CD14-positive monocyte (primary cell): ENCODE results near the gene CEND1. TPM values are rescaled to one million over a fixed set of nuclear protein-coding genes. Genes with fewer than 3 reads are reported as not detected.

Experiments used
- DNase-seq, 3 donors: peaks; one replicate each; pipeline ENCODE4 v3.0.0-alpha.2; 2011 to 2022
- H2AFZ ChIP-seq: 2 replicates; pipeline ENCODE4 v1.6.0; 2012; ENCODE audit warnings: mild to moderate bottlenecking, low read depth, low read length, inconsistent platforms; ENCODE audit not compliant: insufficient read depth, poor library complexity, severe bottlenecking
- H3K27ac ChIP-seq, 2 donors: 1 replicate in 1 of 2; 2 replicates in 1 of 2; pipeline ENCODE4 v1.5.1; 2012 to 2013; ENCODE audit warnings: low read length in 2 of 2, control low read depth in 1 of 2, inconsistent platforms in 1 of 2, low read depth in 1 of 2, mild to moderate bottlenecking in 1 of 2
- H3K27me3 ChIP-seq, 2 donors: one replicate each; pipeline versions ENCODE4 v1.6.0 to v1.6.1; 2011 to 2013; ENCODE audit warnings: low read length in 2 of 2; ENCODE audit not compliant: control insufficient read depth in 2 of 2, insufficient read depth in 2 of 2
- H3K36me3 ChIP-seq, 2 donors: replicated peaks in 1 of 2; 1 replicate in 1 of 2; 2 replicates in 1 of 2; pipeline versions ENCODE4 v1.5.1 to v1.6.1; 2012 to 2013; ENCODE audit warnings: low read length in 2 of 2, control low read depth in 1 of 2, inconsistent platforms in 1 of 2, mild to moderate bottlenecking in 1 of 2; ENCODE audit not compliant: insufficient read depth in 2 of 2, control insufficient read depth in 1 of 2
- H3K4me1 ChIP-seq, 2 donors: 1 replicate in 1 of 2; 2 replicates in 1 of 2; pipeline versions ENCODE4 v1.5.1 to v1.6.1; 2012 to 2013; ENCODE audit warnings: low read length in 2 of 2, control low read depth in 1 of 2, inconsistent platforms in 1 of 2, mild to moderate bottlenecking in 1 of 2, moderate library complexity in 1 of 2; ENCODE audit not compliant: insufficient read depth in 2 of 2, control insufficient read depth in 1 of 2
- H3K4me2 ChIP-seq: replicated peaks from 2 replicates; pipeline ENCODE3; 2012; ENCODE audit warnings: low read length, moderate library complexity, mild to moderate bottlenecking; ENCODE audit not compliant: poor library complexity, severe bottlenecking; ENCODE audit errors: extremely low read depth
- H3K4me3 ChIP-seq, 3 experiments: fragments of 200-600 bp in 1 of 3; sonication (generic) in 1 of 3; replicated peaks in 1 of 3; 1 replicate in 2 of 3; 2 replicates in 1 of 3; pipeline ENCODE4 v1.5.1; 2011 to 2013; ENCODE audit warnings: low read length in 3 of 3, mild to moderate bottlenecking in 3 of 3, control low read depth in 2 of 3, low read depth in 2 of 3, inconsistent platforms in 1 of 3, moderate library complexity in 1 of 3
- H3K79me2 ChIP-seq: 2 replicates; pipeline ENCODE4 v1.6.0; 2012; ENCODE audit warnings: mild to moderate bottlenecking, control low read depth, inconsistent platforms, low read length, moderate library complexity; ENCODE audit not compliant: insufficient read depth
- H3K9ac ChIP-seq: 2 replicates; pipeline ENCODE4 v1.6.0; 2017; ENCODE audit warnings: low read length, mild to moderate bottlenecking; ENCODE audit not compliant: insufficient read depth, poor library complexity, severe bottlenecking
- H3K9me3 ChIP-seq, 2 donors: replicated peaks in 1 of 2; 1 replicate in 1 of 2; 2 replicates in 1 of 2; pipeline versions ENCODE4 v1.5.1 to v1.6.1; 2012 to 2013; ENCODE audit warnings: low read length in 2 of 2, control low read depth in 1 of 2; ENCODE audit not compliant: control insufficient read depth in 1 of 2, insufficient read depth in 1 of 2
- H4K20me1 ChIP-seq: 2 replicates; pipeline ENCODE4 v1.6.0; 2012; ENCODE audit warnings: mild to moderate bottlenecking, low read length, control low read depth, moderate library complexity; ENCODE audit not compliant: insufficient read depth
- H3K27ac Mint-ChIP-seq, 7 donors: one replicate each; pipeline ENCODE4 v1.8.0; 2020; ENCODE audit warnings: mild to moderate bottlenecking in 7 of 7, mixed read lengths in 7 of 7, moderate library complexity in 6 of 7, inconsistent platforms in 2 of 7
- H3K27me3 Mint-ChIP-seq, 3 donors: one replicate each; pipeline ENCODE4 v1.8.0; 2021 to 2022; ENCODE audit warnings: low read depth in 3 of 3, mild to moderate bottlenecking in 3 of 3, mixed read lengths in 3 of 3, moderate library complexity in 3 of 3, inconsistent platforms in 1 of 3
- H3K36me3 Mint-ChIP-seq, 2 donors: one replicate each; pipeline ENCODE4 v1.8.0; 2020; ENCODE audit warnings: mixed read lengths in 2 of 2, inconsistent platforms in 1 of 2, mild to moderate bottlenecking in 1 of 2
- H3K4me1 Mint-ChIP-seq: one replicate; pipeline ENCODE4 v1.8.0; 2020; ENCODE audit warnings: mild to moderate bottlenecking, mixed read lengths
- H3K4me3 Mint-ChIP-seq, 2 donors: one replicate each; pipeline ENCODE4 v1.8.0; 2020; ENCODE audit warnings: mild to moderate bottlenecking in 2 of 2, mixed read lengths in 2 of 2, moderate library complexity in 1 of 2
- H3K9me3 Mint-ChIP-seq, 7 donors: one replicate each; pipeline ENCODE4 v1.8.0; 2020 to 2022; ENCODE audit warnings: mixed read lengths in 7 of 7, mild to moderate bottlenecking in 6 of 7, moderate library complexity in 6 of 7, inconsistent platforms in 2 of 7
- WGBS: methylation state at CpG from one replicate; pipeline ENCODE4 v1.1.5; 2013; ENCODE audit warnings: missing lambda C conversion rate; ENCODE audit not compliant: insufficient coverage; 5-methylcytosine and 5-hydroxymethylcytosine counted together
- intact Hi-C, 2 donors: fragments of 100-400 bp; cut with micrococcal nuclease; formaldehyde crosslinking; loops; one replicate each; pipeline versions ENCODE4 v1.15.0 to v1.15.1; 2023
- polyA plus RNA-seq, 3 donors: library from polyadenylated mRNA; depleted of rRNA in 1 of 3; unstranded in 2 of 3; stranded (reverse) in 1 of 3; fragments of 300-500 nt in 2 of 3; fragments of >200 nt in 1 of 3; fragmentation: Illumina TruSeq in 2 of 3; gene quantifications; 1 replicate in 2 of 3; 2 replicates in 1 of 3; pipeline ENCODE4 v1.2.3, GENCODE V29; 2012 to 2021
- TF ChIP-seq, protein P1 (sequence below): fragments of 200-600 bp; IDR thresholded peaks from one replicate; pipeline ENCODE4 v1.8.0; 2022; ENCODE audit warnings: antibody characterized with exemption, mild to moderate bottlenecking

Gene CEND1
- polyA plus RNA-seq, 3 donors = not detected

GRCh38 chr11:763549-764321 is 26.2 kb downstream of the CEND1 start:
- H3K4me1 Mint-ChIP-seq = peaks cover 9% of the 10 kb centered on the region
- no peak overlapping the region for H3K4me2 ChIP-seq
- TF ChIP-seq, protein P1, sequence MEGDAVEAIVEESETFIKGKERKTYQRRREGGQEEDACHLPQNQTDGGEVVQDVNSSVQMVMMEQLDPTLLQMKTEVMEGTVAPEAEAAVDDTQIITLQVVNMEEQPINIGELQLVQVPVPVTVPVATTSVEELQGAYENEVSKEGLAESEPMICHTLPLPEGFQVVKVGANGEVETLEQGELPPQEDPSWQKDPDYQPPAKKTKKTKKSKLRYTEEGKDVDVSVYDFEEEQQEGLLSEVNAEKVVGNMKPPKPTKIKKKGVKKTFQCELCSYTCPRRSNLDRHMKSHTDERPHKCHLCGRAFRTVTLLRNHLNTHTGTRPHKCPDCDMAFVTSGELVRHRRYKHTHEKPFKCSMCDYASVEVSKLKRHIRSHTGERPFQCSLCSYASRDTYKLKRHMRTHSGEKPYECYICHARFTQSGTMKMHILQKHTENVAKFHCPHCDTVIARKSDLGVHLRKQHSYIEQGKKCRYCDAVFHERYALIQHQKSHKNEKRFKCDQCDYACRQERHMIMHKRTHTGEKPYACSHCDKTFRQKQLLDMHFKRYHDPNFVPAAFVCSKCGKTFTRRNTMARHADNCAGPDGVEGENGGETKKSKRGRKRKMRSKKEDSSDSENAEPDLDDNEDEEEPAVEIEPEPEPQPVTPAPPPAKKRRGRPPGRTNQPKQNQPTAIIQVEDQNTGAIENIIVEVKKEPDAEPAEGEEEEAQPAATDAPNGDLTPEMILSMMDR = no peak
- DNase-seq = no peak
- peak overlapping the region in 1 of 2 donors; percentile 26 for H3K27ac ChIP-seq
- WGBS = 84% methylated on average over 14 of the region's 22 CpGs
- peaks cover 56 to 74% of the 10 kb centered on the region in 2 donors for H3K36me3 Mint-ChIP-seq
- peaks cover 63 to 86% of the 10 kb centered on the region in 2 donors for H3K36me3 ChIP-seq
- no peak overlapping the region for H3K4me3 Mint-ChIP-seq
- H3K79me2 ChIP-seq = peaks cover 22% of the 10 kb centered on the region
- H3K4me1 ChIP-seq = no peaks in the 10 kb centered on the region
- no peaks in the 10 kb centered on the region for H3K9me3 ChIP-seq
- intact Hi-C loops = loop anchor here in 1 of 2 donors (2.0 kb wide), 1 partner anchor 101 kb away; no protein-coding TSS in a partner anchor
- peaks cover 90% of the 10 kb centered on the region for H4K20me1 ChIP-seq
- no peak overlapping the region for H3K4me3 ChIP-seq
- no peak overlapping the region for H2AFZ ChIP-seq
- H3K9me3 Mint-ChIP-seq = peaks cover 0 to 2% (median 0%) of the 10 kb centered on the region in 7 donors
- peak overlapping the region in 3 of 7 donors; percentile 20 to 70 (median 52) for H3K27ac Mint-ChIP-seq
- no peaks in the 10 kb centered on the region for H3K27me3 Mint-ChIP-seq
- H3K9ac ChIP-seq = no peak overlapping the region
- no peaks in the 10 kb centered on the region for H3K27me3 ChIP-seq

- TF ChIP-seq, protein P1 = no peak
- intact Hi-C loops = no loop called here
- no peak for DNase-seq
- Histone ChIP-seq H3K9ac (no peak overlapping the region), H3K4me3 (no peak overlapping the region), H3K79me2 (peaks cover 28% of the 10 kb centered on the region), H3K9me3 (no peaks in the 10 kb centered on the region), H3K27ac (no peak overlapping the region), H4K20me1 (peaks cover 96% of the 10 kb centered on the region), H3K36me3 (peaks cover 64 to 92% of the 10 kb centered on the region in 2 donors), H2AFZ (no peak overlapping the region), H3K4me2 (no peak overlapping the region), H3K27me3 (no peaks in the 10 kb centered on the region), H3K4me1 (no peaks in the 10 kb centered on the region)
- Mint-ChIP-seq H3K27me3 (no peaks in the 10 kb centered on the region), H3K9me3 (peaks cover 0 to 3% (median 0%) of the 10 kb centered on the region in 7 donors), H3K27ac (peak overlapping the region in 2 of 7 donors; percentile 55 to 74), H3K4me3 (no peak overlapping the region), H3K36me3 (peaks cover 62 to 77% of the 10 kb centered on the region in 2 donors), H3K4me1 (peaks cover 9% of the 10 kb centered on the region)
- WGBS = 92% methylated on average over 6 of the region's 24 CpGs
These were observed 26.8 kb downstream of the CEND1 start for GRCh38 chr11:763073-763463.
